HepG2 (cell line): Measurements from ENCODE around the gene PRCD. TPM values are rescaled to one million over a fixed set of nuclear protein-coding genes. Genes with fewer than 3 reads are reported as not detected.

Source experiments
- CBX5 ChIP-seq: sonication (generic); formaldehyde crosslinking; IDR thresholded peaks from 2 replicates; pipeline ENCODE4 v1.4.0; 2020; ENCODE audit warnings: missing genetic modification reagents, borderline replicate concordance
- ELF1 ChIP-seq: sonication (generic); formaldehyde crosslinking; IDR thresholded peaks from 2 replicates; pipeline ENCODE4 v1.4.0; 2020; ENCODE audit warnings: missing genetic modification reagents
- GABPB1 ChIP-seq: IDR thresholded peaks from 2 replicates; pipeline ENCODE4 v1.6.1; 2016; ENCODE audit warnings: mild to moderate bottlenecking, missing genetic modification reagents, moderate library complexity, missing compliant biosample characterization
- GPN1 ChIP-seq: sonication (generic); formaldehyde crosslinking; IDR thresholded peaks from 2 replicates; pipeline ENCODE4 v1.5.1; 2020; ENCODE audit warnings: missing genetic modification reagents, borderline replicate concordance
- HDAC6 ChIP-seq: fragments of 200-600 bp; sonication (generic); IDR thresholded peaks from 2 replicates; pipeline ENCODE4 v1.7.0; 2017; ENCODE audit warnings: mild to moderate bottlenecking, antibody characterized with exemption, low read length, low read depth
- HMGA1 ChIP-seq: sonication (generic); formaldehyde crosslinking; conservative IDR thresholded peaks from 2 replicates; pipeline ENCODE4 v1.4.0; 2020; ENCODE audit warnings: missing genetic modification reagents
- JUNB ChIP-seq: sonication (generic); formaldehyde crosslinking; IDR thresholded peaks from 2 replicates; pipeline ENCODE4 v1.8.0; 2022; ENCODE audit warnings: missing genetic modification reagents, mild to moderate bottlenecking, borderline replicate concordance
- KLF13 ChIP-seq: sonication (generic); formaldehyde crosslinking; IDR thresholded peaks from 2 replicates; pipeline ENCODE4 v1.4.0; 2020; ENCODE audit warnings: mild to moderate bottlenecking, missing genetic modification reagents
- REPIN1 ChIP-seq: sonication (generic); formaldehyde crosslinking; IDR thresholded peaks from 2 replicates; pipeline ENCODE4 v1.8.0; 2022; ENCODE audit warnings: missing genetic modification reagents, low read depth, mild to moderate bottlenecking, borderline replicate concordance
- TBX2 ChIP-seq: sonication (generic); formaldehyde crosslinking; IDR thresholded peaks from 2 replicates; pipeline ENCODE4 v1.5.0; 2020; ENCODE audit warnings: missing genetic modification reagents, mild to moderate bottlenecking, borderline replicate concordance
- TGIF2 ChIP-seq: IDR thresholded peaks from 2 replicates; pipeline ENCODE4 v1.6.1; 2016; ENCODE audit warnings: control low read depth, missing compliant biosample characterization
- XRCC5 ChIP-seq: fragments of 200-400 bp; formaldehyde crosslinking; optimal IDR thresholded peaks from 2 replicates; pipeline ENCODE3; 2017; ENCODE audit warnings: mild to moderate bottlenecking, low read length
- ZNF329 ChIP-seq: sonication (generic); formaldehyde crosslinking; IDR thresholded peaks from 2 replicates; pipeline ENCODE4 v1.9.0; 2021; ENCODE audit warnings: low read depth, mild to moderate bottlenecking, missing genetic modification reagents
- ZNF724P ChIP-seq: sonication (generic); formaldehyde crosslinking; IDR thresholded peaks from 2 replicates; pipeline ENCODE4 v1.8.0; 2022; ENCODE audit warnings: missing genetic modification reagents, borderline replicate concordance
- ZNF792 ChIP-seq: IDR thresholded peaks from 2 replicates; pipeline ENCODE4 v1.6.1; 2016
- polyA plus RNA-seq, 8 experiments: library from polyadenylated mRNA; depleted of rRNA in 3 of 8; stranded (reverse) in 7 of 8; unstranded in 1 of 8; fragments of >200 nt; fragmentation: Illumina TruSeq in 4 of 8; extraction: Trizol in 4 of 8; gene quantifications; 2 replicates each; pipeline versions ENCODE4 v1.2.1 to v1.2.3, GENCODE V29; 2011 to 2016; ENCODE audit warnings: low read depth in 4 of 8, missing spikeins in 1 of 8, mixed read lengths in 1 of 8; ENCODE audit not compliant: insufficient read depth in 1 of 8
- total RNA-seq, 5 experiments: library from RNA; depleted of rRNA; stranded (reverse); fragments of >200 nt; fragmentation: Illumina TruSeq; extraction: Trizol; gene quantifications; 2 replicates each; pipeline ENCODE4 v1.2.3, GENCODE V29; 2016; ENCODE audit warnings: low read depth in 1 of 5
- TF ChIP-seq, protein P1 (sequence below): sonication (generic); formaldehyde crosslinking; IDR thresholded peaks from 2 replicates; pipeline ENCODE4 v1.4.0; 2020; ENCODE audit warnings: missing genetic modification reagents
- TF ChIP-seq, protein P2 (sequence below): sonication (generic); formaldehyde crosslinking; IDR thresholded peaks from 2 replicates; pipeline ENCODE4 v1.5.0; 2020; ENCODE audit warnings: missing genetic modification reagents
- TF ChIP-seq, protein P3 (sequence below): sonication (generic); formaldehyde crosslinking; IDR thresholded peaks from 2 replicates; pipeline ENCODE4 v1.5.0; 2020; ENCODE audit warnings: mild to moderate bottlenecking, missing genetic modification reagents, borderline replicate concordance
- TF ChIP-seq, protein P4 (sequence below): sonication (generic); formaldehyde crosslinking; IDR thresholded peaks from 2 replicates; pipeline ENCODE4 v1.4.0; 2020; ENCODE audit warnings: missing genetic modification reagents, borderline replicate concordance
- TF ChIP-seq, protein P5 (sequence below): IDR thresholded peaks from 2 replicates; pipeline ENCODE4 v1.6.1; 2016; ENCODE audit warnings: low read depth, borderline replicate concordance

The PRCD gene
- total and polyA plus RNA-seq, 2 of the 13 experiments (the other 11 are each of a cell fraction or from before 2014, with no cell fraction given) = 0.51 TPM; not detected in 1

DNA sequence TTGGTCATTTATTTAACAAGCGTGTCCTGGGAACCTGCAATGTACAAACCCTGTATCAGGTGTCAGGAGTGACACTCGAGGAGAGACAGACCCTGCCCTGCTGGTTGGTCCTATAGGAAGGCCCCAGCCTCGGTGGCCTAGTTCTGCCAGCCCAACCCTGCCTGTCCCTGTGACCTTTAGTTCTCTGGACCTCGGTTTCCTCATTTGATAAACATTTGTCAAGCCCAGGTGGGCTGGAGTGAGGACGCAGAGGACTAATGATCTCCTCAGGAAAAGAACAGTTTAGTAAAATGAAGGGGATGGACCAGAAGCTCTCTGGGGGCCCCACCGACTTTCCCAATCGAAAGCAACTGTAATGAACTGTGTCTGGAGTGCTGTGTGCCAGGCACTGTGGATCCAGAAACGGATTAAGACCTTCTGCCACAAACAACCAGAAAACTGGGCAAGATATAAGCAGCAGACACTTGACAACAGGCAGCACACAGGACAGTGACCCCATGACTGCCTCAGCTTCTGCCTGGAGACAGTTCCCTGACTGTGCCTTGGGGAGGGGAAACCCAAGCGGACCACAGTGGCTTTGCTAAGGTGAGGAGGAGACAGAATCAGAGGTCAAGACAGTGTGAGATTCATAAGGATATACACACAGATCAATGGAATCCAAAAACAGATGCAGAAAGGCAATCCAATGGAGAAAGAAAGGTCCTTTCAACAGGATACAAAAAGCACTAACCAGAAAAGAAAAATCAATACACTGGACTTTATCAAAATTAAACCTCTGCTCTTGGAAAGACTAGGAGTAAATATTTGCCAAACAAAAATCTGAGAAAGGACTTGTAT lies 8.8 kb downstream of the PRCD start (continued):
- TF ChIP-seq ZNF329 = no peak
- TF ChIP-seq XRCC5 = no peak
- no peak for TF ChIP-seq HDAC6
- TF ChIP-seq, protein P1, sequence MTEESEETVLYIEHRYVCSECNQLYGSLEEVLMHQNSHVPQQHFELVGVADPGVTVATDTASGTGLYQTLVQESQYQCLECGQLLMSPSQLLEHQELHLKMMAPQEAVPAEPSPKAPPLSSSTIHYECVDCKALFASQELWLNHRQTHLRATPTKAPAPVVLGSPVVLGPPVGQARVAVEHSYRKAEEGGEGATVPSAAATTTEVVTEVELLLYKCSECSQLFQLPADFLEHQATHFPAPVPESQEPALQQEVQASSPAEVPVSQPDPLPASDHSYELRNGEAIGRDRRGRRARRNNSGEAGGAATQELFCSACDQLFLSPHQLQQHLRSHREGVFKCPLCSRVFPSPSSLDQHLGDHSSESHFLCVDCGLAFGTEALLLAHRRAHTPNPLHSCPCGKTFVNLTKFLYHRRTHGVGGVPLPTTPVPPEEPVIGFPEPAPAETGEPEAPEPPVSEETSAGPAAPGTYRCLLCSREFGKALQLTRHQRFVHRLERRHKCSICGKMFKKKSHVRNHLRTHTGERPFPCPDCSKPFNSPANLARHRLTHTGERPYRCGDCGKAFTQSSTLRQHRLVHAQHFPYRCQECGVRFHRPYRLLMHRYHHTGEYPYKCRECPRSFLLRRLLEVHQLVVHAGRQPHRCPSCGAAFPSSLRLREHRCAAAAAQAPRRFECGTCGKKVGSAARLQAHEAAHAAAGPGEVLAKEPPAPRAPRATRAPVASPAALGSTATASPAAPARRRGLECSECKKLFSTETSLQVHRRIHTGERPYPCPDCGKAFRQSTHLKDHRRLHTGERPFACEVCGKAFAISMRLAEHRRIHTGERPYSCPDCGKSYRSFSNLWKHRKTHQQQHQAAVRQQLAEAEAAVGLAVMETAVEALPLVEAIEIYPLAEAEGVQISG (CRISPR knock-in tag) = peak; percentile 28; the same call in 1 of the 2 replicates
- TF ChIP-seq, protein P2, sequence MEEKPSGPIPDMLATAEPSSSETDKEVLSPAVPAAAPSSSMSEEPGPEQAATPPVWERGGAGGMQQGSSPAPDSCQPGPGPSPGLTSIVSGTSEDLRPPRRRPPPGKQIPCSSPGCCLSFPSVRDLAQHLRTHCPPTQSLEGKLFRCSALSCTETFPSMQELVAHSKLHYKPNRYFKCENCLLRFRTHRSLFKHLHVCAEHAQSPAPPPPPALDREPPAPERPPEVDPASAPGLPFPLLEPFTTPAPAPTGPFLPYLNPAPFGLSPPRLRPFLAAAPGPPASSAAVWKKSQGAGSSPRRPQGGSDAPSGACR (CRISPR knock-in tag) = peak; percentile 79; the same call in 1 of the 2 replicates
- TF ChIP-seq ZNF792 (CRISPR knock-in tag) = peak; percentile 76; the same call in 1 of the 2 replicates
- TF ChIP-seq REPIN1 (CRISPR knock-in tag) = no peak
- TF ChIP-seq, protein P3, sequence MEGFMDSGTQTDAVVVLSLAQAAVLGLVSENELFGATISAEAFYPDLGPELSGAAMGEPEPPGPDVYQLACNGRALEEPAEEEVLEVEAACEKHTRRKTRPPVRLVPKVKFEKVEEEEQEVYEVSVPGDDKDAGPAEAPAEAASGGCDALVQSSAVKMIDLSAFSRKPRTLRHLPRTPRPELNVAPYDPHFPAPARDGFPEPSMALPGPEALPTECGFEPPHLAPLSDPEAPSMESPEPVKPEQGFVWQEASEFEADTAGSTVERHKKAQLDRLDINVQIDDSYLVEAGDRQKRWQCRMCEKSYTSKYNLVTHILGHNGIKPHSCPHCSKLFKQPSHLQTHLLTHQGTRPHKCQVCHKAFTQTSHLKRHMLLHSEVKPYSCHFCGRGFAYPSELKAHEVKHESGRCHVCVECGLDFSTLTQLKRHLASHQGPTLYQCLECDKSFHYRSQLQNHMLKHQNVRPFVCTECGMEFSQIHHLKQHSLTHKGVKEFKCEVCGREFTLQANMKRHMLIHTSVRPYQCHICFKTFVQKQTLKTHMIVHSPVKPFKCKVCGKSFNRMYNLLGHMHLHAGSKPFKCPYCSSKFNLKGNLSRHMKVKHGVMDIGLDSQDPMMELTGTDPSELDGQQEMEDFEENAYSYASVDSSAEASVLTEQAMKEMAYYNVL = 0 out of 2 replicates have a peak, but pooled peaks have one; percentile 40
- TF ChIP-seq, protein P4, sequence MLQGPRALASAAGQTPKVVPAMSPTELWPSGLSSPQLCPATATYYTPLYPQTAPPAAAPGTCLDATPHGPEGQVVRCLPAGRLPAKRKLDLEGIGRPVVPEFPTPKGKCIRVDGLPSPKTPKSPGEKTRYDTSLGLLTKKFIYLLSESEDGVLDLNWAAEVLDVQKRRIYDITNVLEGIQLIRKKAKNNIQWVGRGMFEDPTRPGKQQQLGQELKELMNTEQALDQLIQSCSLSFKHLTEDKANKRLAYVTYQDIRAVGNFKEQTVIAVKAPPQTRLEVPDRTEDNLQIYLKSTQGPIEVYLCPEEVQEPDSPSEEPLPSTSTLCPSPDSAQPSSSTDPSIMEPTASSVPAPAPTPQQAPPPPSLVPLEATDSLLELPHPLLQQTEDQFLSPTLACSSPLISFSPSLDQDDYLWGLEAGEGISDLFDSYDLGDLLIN (CRISPR knock-in tag) = no peak
- no peak for TF ChIP-seq KLF13 (CRISPR knock-in tag)
- TF ChIP-seq ELF1 (CRISPR knock-in tag) = no peak
- TF ChIP-seq, protein P5, sequence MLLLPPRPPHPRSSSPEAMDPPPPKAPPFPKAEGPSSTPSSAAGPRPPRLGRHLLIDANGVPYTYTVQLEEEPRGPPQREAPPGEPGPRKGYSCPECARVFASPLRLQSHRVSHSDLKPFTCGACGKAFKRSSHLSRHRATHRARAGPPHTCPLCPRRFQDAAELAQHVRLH (CRISPR knock-in tag) = no peak
- TF ChIP-seq HMGA1 (CRISPR knock-in tag) = no peak
- TF ChIP-seq JUNB (CRISPR knock-in tag) = no peak
- TF ChIP-seq GPN1 (CRISPR knock-in tag) = no peak
- no peak for TF ChIP-seq ZNF724P (CRISPR knock-in tag)
- no peak for TF ChIP-seq GABPB1
- no peak for TF ChIP-seq TGIF2 (CRISPR knock-in tag)
- TF ChIP-seq TBX2 (CRISPR knock-in tag) = peak; percentile 77; the same call in 1 of the 2 replicates
- no peak for TF ChIP-seq CBX5 (CRISPR knock-in tag)
